Endodermal cell (in vitro differentiated cells): ENCODE results near the gene PPAT. TPM values are rescaled to one million over a fixed set of nuclear protein-coding genes. Genes with fewer than 3 reads are reported as not detected.
A peak's percentile ranks its signal among the peaks of the same experiment; 100 is the strongest.

ENCODE experiments used
- DNase-seq: peaks from one replicate; pipeline ENCODE4 v3.0.0-alpha.2; 2017
- H3K27ac ChIP-seq: 2 replicates; pipeline ENCODE4 v1.5.1; 2013; ENCODE audit warnings: mild to moderate bottlenecking, low read depth, low read length, moderate library complexity
- H3K27me3 ChIP-seq: 2 replicates; pipeline ENCODE4 v1.6.1; 2013; ENCODE audit warnings: mild to moderate bottlenecking, low read length, moderate library complexity; ENCODE audit not compliant: insufficient read depth, control insufficient read depth, poor library complexity, severe bottlenecking
- H3K36me3 ChIP-seq: 2 replicates; pipeline ENCODE4 v1.7.0; 2013; ENCODE audit warnings: mild to moderate bottlenecking, low read length, moderate library complexity; ENCODE audit not compliant: control insufficient read depth, insufficient read depth
- H3K4me1 ChIP-seq: one replicate; pipeline ENCODE4 v1.7.0; 2013; ENCODE audit warnings: low read length; ENCODE audit not compliant: control insufficient read depth, insufficient read depth
- H3K4me3 ChIP-seq: 2 replicates; pipeline ENCODE4 v1.5.1; 2013; ENCODE audit warnings: mild to moderate bottlenecking, low read length, moderate library complexity
- H3K9ac ChIP-seq: 2 replicates; pipeline ENCODE4 v1.6.1; 2013; ENCODE audit warnings: mild to moderate bottlenecking, low read length, moderate library complexity; ENCODE audit not compliant: poor library complexity, severe bottlenecking; ENCODE audit errors: extremely low read depth
- H3K9me3 ChIP-seq: 2 replicates; pipeline ENCODE4 v1.6.1; 2013; ENCODE audit warnings: mild to moderate bottlenecking, low read length, moderate library complexity; ENCODE audit not compliant: control insufficient read depth
- H3K27ac Mint-ChIP-seq: 2 replicates; pipeline ENCODE4 v1.8.0; 2020; ENCODE audit warnings: mixed read lengths
- H3K27me3 Mint-ChIP-seq: 2 replicates; pipeline ENCODE4 v1.8.0; 2021; ENCODE audit warnings: mild to moderate bottlenecking, mixed read lengths; ENCODE audit not compliant: insufficient read depth
- H3K36me3 Mint-ChIP-seq: 2 replicates; pipeline ENCODE4 v1.8.0; 2020; ENCODE audit warnings: low read depth, mixed read lengths
- H3K4me1 Mint-ChIP-seq: 2 replicates; pipeline ENCODE4 v1.8.0; 2020; ENCODE audit warnings: mixed read lengths
- H3K4me3 Mint-ChIP-seq: 2 replicates; pipeline ENCODE4 v1.8.0; 2020; ENCODE audit warnings: mild to moderate bottlenecking, moderate library complexity, mixed read lengths
- H3K9me3 Mint-ChIP-seq: 2 replicates; pipeline ENCODE4 v1.8.0; 2020; ENCODE audit warnings: mild to moderate bottlenecking, mixed read lengths
- WGBS, 2 experiments: methylation state at CpG; one replicate each; pipeline versions ENCODE4 v1.1.5 to v1.1.7; 2013; ENCODE audit warnings: missing lambda C conversion rate in 2 of 2, mixed read lengths in 1 of 2; ENCODE audit not compliant: insufficient coverage in 1 of 2, insufficient read length in 1 of 2; 5-methylcytosine and 5-hydroxymethylcytosine counted together
- long read RNA-seq, 4 experiments: library from polyadenylated mRNA in 2 of 4; library from RNA in 1 of 4; library from capped mRNA in 1 of 4; stranded (forward) in 3 of 4; unstranded in 1 of 4; transcript quantifications; one replicate each; pipeline ENCODE4 v2.0.0, GENCODE V29; 2020 to 2021; ENCODE audit warnings: inconsistent platforms in 1 of 4
- polyA plus RNA-seq, 2 experiments: library from polyadenylated mRNA; stranded (reverse); fragments of 50-300 nt; gene quantifications; one replicate each; pipeline ENCODE4 v1.2.3, GENCODE V29; 2013
- total RNA-seq, 2 donors: library from RNA; stranded (reverse); fragmentation: NEBNext Ultra II Directional in 1 of 2; extraction: Animal tissue kit (Norgen Biotek cat#: 25700) in 1 of 2; gene quantifications; 2 replicates in 1 of 2; 3 replicates in 1 of 2; pipeline ENCODE4 v1.2.1, GENCODE V29; 2021
- TF ChIP-seq, protein P1 (sequence below): fragments of 200-600 bp; sonication (generic); conservative IDR thresholded peaks from 2 replicates; pipeline ENCODE4 v1.5.0; 2021; ENCODE audit warnings: antibody characterized with exemption, mild to moderate bottlenecking

PPAT gene
- 10 to 100 TPM; 51.3 to 63.0 TPM for total RNA-seq
- polyA plus RNA-seq (2013, experiment 1 of 2) = 42.8 TPM
- polyA plus RNA-seq (2013, experiment 2 of 2) = 35.9 TPM
- long read RNA-seq, experiment 1, full-length matches to known transcripts = 9 of 17 reads
- long read RNA-seq, experiment 1, partial matches to known transcripts = 0 of 17 reads
- long read RNA-seq, experiment 1, other reads (novel, unspliced or antisense) = 8 of 17 reads
- long read RNA-seq, experiment 2, full-length matches to known transcripts = 100 of 123 reads
- long read RNA-seq, experiment 2, partial matches to known transcripts = 10 of 123 reads
- long read RNA-seq, experiment 2, other reads (novel, unspliced or antisense) = 13 of 123 reads
- long read RNA-seq, experiment 3, full-length matches to known transcripts = 379 of 411 reads
- long read RNA-seq, experiment 3, partial matches to known transcripts = 4 of 411 reads
- long read RNA-seq, experiment 3, other reads (novel, unspliced or antisense) = 28 of 411 reads
- long read RNA-seq, experiment 4, transcript PPAT-201 (11 exons, 3,682 nt) = major isoform, 17 of 58 reads
- long read RNA-seq, experiment 4, partial matches to known transcripts = 14 of 58 reads
- long read RNA-seq, experiment 4, other reads (novel, unspliced or antisense) = 27 of 58 reads

DNA sequence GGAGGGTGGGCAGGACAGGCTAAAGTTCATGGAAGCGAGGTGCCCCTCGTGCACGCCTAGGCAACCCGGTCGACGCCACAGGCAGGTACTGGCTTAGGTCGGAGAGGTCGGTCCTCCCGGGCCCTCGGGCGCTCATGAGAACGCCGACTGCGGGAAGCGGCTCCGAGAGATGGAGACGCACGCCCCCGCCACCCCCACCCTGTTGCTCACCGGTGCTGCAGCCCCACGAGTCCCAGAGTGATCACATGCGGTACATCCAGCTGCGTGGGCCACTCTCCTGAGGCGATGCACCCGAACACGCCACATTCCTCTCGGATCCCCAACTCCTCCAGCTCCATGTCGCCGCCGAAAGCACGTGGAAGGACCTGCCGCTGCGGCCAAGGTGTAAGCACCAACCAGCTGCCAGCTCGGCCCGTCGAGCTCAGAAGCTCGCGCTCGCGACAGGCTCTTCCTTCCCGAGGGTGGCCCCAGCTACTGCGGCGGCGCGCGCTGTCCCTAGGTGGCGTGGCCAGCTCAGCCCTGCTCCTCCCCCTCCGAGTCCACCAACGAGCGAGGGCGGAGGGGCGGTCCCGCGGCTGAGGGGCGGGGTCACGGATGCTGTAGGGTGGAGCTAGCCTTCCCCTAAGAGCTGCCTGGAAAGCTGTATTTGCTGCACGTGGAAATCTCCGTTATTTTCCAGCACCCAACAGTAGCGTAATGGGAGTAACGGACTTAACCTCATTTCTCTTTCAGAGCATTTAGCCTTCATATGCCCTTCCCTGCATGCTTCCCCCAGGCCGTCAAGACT is at the start of gene PPAT:
TSS of gene PPAT (minus strand) at position 476 of the 787 bp plus-strand sequence. CDS start at position 338, 138 bp downstream.
- H3K4me3 Mint-ChIP-seq = peak within 1 kb of the TSS; percentile 90
- WGBS, 2 experiments = 0% methylated on average over 23 to 61 of the region's 61 CpGs
- H3K27me3 ChIP-seq = no peaks in the 10 kb centered on the region

DNA sequence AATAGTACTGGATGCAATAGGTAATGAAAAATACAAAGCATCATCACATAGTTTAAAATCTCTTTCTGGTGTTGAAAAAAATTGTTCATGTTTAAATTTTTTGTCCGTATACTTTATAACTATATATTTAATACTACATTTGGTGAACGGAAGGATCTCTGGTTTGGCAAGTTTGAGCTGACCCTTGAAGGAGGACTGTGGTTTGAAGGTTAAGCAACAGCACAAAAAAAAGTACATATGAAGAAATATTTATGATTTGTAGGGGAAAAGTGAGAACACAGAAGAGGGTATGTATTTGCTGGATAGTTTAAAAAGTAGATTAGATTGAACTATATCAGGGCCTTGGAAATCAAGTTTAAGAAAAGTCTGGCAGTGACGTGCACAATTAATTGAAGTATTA is 45.3 kb upstream of the PPAT start:
- Mint-ChIP-seq H3K36me3 (peaks cover 65% of the 10 kb centered on the region), H3K4me3 (no peak overlapping the region), H3K4me1 (no peaks in the 10 kb centered on the region), H3K9me3 (no peaks in the 10 kb centered on the region), H3K27me3 (no peaks in the 10 kb centered on the region), H3K27ac (no peak overlapping the region)
- Histone ChIP-seq H3K27ac (no peak overlapping the region), H3K9ac (no peak overlapping the region), H3K27me3 (no peaks in the 10 kb centered on the region), H3K9me3 (no peaks in the 10 kb centered on the region), H3K4me1 (no peaks in the 10 kb centered on the region), H3K4me3 (no peak overlapping the region), H3K36me3 (peaks cover 91% of the 10 kb centered on the region)
- 93% methylated on average over 1 to 2 of the region's 3 CpGs for WGBS, 2 experiments
- TF ChIP-seq, protein P1, sequence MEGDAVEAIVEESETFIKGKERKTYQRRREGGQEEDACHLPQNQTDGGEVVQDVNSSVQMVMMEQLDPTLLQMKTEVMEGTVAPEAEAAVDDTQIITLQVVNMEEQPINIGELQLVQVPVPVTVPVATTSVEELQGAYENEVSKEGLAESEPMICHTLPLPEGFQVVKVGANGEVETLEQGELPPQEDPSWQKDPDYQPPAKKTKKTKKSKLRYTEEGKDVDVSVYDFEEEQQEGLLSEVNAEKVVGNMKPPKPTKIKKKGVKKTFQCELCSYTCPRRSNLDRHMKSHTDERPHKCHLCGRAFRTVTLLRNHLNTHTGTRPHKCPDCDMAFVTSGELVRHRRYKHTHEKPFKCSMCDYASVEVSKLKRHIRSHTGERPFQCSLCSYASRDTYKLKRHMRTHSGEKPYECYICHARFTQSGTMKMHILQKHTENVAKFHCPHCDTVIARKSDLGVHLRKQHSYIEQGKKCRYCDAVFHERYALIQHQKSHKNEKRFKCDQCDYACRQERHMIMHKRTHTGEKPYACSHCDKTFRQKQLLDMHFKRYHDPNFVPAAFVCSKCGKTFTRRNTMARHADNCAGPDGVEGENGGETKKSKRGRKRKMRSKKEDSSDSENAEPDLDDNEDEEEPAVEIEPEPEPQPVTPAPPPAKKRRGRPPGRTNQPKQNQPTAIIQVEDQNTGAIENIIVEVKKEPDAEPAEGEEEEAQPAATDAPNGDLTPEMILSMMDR = no peak
- DNase-seq = no peak

More for the DNA sequence above, at the start of gene PPAT:
- H3K4me1 Mint-ChIP-seq = peaks cover 27% of the 10 kb centered on the region
- peak within 1 kb of the TSS; percentile 99 for H3K4me3 ChIP-seq
- no peaks in the 10 kb centered on the region for H3K4me1 ChIP-seq
- peak within 1 kb of the TSS; percentile 97 for H3K27ac Mint-ChIP-seq
- peak; percentile 99 for DNase-seq
- H3K27me3 Mint-ChIP-seq = no peaks in the 10 kb centered on the region
- TF ChIP-seq, protein P1 = peak; percentile 47
- H3K36me3 ChIP-seq = peaks cover 2% of the 10 kb centered on the region
- H3K9me3 Mint-ChIP-seq = no peaks in the 10 kb centered on the region
- H3K9ac ChIP-seq = peak within 1 kb of the TSS; percentile 85
- peak within 1 kb of the TSS; percentile 97 for H3K27ac ChIP-seq
- H3K36me3 Mint-ChIP-seq = peaks cover 6% of the 10 kb centered on the region
- H3K9me3 ChIP-seq = no peaks in the 10 kb centered on the region

DNA sequence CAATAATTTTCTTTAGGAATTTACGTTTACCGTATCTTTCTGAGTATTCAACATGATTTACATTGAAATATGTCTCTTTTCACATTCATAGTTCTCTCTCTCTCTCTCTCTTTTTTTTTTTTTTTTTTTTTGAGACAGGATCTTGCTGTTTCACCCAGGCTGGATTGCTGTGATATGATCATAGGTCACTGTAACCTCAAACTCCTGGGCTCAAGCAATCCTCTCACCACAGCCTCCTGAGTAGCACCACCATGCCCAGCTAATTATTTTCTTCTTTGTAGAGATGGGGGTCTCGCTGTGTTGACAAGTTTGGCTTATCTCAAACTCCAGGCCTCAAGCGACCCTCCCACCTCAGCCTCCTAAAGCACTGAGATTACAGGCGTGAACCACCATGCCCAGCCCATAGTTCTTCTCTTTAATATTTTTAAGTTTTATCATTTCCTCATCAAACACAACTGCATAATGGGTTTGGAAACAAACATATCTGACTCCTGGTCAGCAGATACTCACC is 41.8 kb upstream of the PPAT start:
- H3K27ac ChIP-seq = no peak overlapping the region
- no peak overlapping the region for H3K4me3 ChIP-seq
- no peaks in the 10 kb centered on the region for H3K27me3 ChIP-seq
- Mint-ChIP-seq H3K4me3 (no peak overlapping the region), H3K4me1 (no peaks in the 10 kb centered on the region), H3K36me3 (peaks cover 69% of the 10 kb centered on the region), H3K27me3 (no peaks in the 10 kb centered on the region), H3K9me3 (no peaks in the 10 kb centered on the region), H3K27ac (no peak overlapping the region)
- TF ChIP-seq, protein P1 = no peak
- no peaks in the 10 kb centered on the region for H3K4me1 ChIP-seq
- no peak overlapping the region for H3K9ac ChIP-seq
- 93 to 96% methylated on average over 5 of the region's 5 CpGs for WGBS, 2 experiments
- no peaks in the 10 kb centered on the region for H3K9me3 ChIP-seq
- no peak for DNase-seq
- peaks cover 87% of the 10 kb centered on the region for H3K36me3 ChIP-seq
